Aorta (tissue), 5 donors: ENCODE data around the gene TIGD4. TPM values are rescaled to one million over a fixed set of nuclear protein-coding genes. Genes with fewer than 3 reads are reported as not detected.

ENCODE experiments used
- ATAC-seq: fragments of 200-7000 bp; cut with Tn5 transposase; one replicate; pipeline ENCODE4 v1.9.1; 2022; ENCODE audit warnings: moderate library complexity; ENCODE audit not compliant: low FRiP score
- DNase-seq, 2 donors: peaks; one replicate each; pipeline ENCODE4 v3.0.0-alpha.2; 2020
- H3K27ac ChIP-seq, 2 donors: one replicate each; pipeline ENCODE4 v1.5.1; 2013; ENCODE audit warnings: low read length in 2 of 2, mild to moderate bottlenecking in 2 of 2, moderate library complexity in 2 of 2, control low read depth in 1 of 2, inconsistent platforms in 1 of 2, low read depth in 1 of 2
- H3K27me3 ChIP-seq, 2 donors: one replicate each; pipeline ENCODE4 v1.6.1; 2013; ENCODE audit warnings: control low read depth in 1 of 2, low read length in 1 of 2, mild to moderate bottlenecking in 1 of 2, moderate library complexity in 1 of 2; ENCODE audit not compliant: insufficient read depth in 2 of 2, control insufficient read depth in 1 of 2
- H3K36me3 ChIP-seq, 2 donors: one replicate each; pipeline ENCODE4 v1.6.1; 2013; ENCODE audit warnings: control low read depth in 1 of 2, low read length in 1 of 2, mild to moderate bottlenecking in 1 of 2; ENCODE audit not compliant: insufficient read depth in 2 of 2, control insufficient read depth in 1 of 2
- H3K4me1 ChIP-seq, 2 donors: one replicate each; pipeline ENCODE4 v1.6.1; 2013; ENCODE audit warnings: low read length in 2 of 2, control low read depth in 1 of 2, mild to moderate bottlenecking in 1 of 2, moderate library complexity in 1 of 2; ENCODE audit not compliant: insufficient read depth in 2 of 2, control insufficient read depth in 1 of 2
- H3K4me3 ChIP-seq, 2 donors: one replicate each; pipeline ENCODE4 v1.5.1; 2013; ENCODE audit warnings: low read length in 2 of 2, control low read depth in 1 of 2, mild to moderate bottlenecking in 1 of 2
- H3K9me3 ChIP-seq: one replicate; pipeline ENCODE4 v1.6.1; 2013; ENCODE audit warnings: mild to moderate bottlenecking, low read length; ENCODE audit not compliant: control insufficient read depth
- WGBS, 2 donors: extraction: QIAGEN DNeasy Blood & Tissue Kit; methylation state at CpG; one replicate each; pipeline ENCODE4 v1.1.7; 2013; 5-methylcytosine and 5-hydroxymethylcytosine counted together
- intact Hi-C, 2 donors: fragments of 100-400 bp; cut with DNase I; formaldehyde crosslinking; loops; one replicate each; pipeline versions ENCODE4 v1.14.2 to v1.15.0; 2022
- polyA plus RNA-seq, 2 donors: library from polyadenylated mRNA; stranded (reverse); fragments of 200-250 nt; gene quantifications; one replicate each; pipeline ENCODE4 v1.2.3, GENCODE V29; 2013
- total RNA-seq, 2 donors: library from RNA; stranded (reverse); fragmentation: NEBNext Ultra II Directional; extraction: Animal tissue kit (Norgen Biotek cat#: 25700); gene quantifications; one replicate each; pipeline ENCODE4 v1.2.1, GENCODE V29; 2021
- donor health status: healthy with polysubstance abuse.
- donor health status: Bipolar disorder and iron deficiency.
- donor health status: DM: no; HTN: no; CAD: no.
- donor health status: DM: no; HTN: no; CAD: no.
- donor health status: DM: yes; HTN: yes; CAD: no.

Gene TIGD4
- total and polyA plus RNA-seq, 4 donors, result 0.30 to 0.32 TPM; not detected in 2

GRCh38 chr4:152723236-152723635, 56.3 kb downstream of the TIGD4 start:
- no peak overlapping the region for H3K27ac ChIP-seq
- no peaks in the 10 kb centered on the region for H3K27me3 ChIP-seq
- intact Hi-C loops, result no loop called here
- no peak for DNase-seq
- H3K9me3 ChIP-seq, result no peaks in the 10 kb centered on the region
- no peaks in the 10 kb centered on the region for H3K4me1 ChIP-seq
- 77 to 81% methylated on average over 3 of the region's 3 CpGs for WGBS, 2 donors
- no peaks in the 10 kb centered on the region for H3K36me3 ChIP-seq
- ATAC-seq, result no peak
- no peak overlapping the region for H3K4me3 ChIP-seq

- WGBS, 2 donors, result 52 to 60% methylated on average over 24 of the region's 24 CpGs
- no peak overlapping the region for H3K27ac ChIP-seq
- no peak for ATAC-seq
- no peak for DNase-seq
- H3K4me3 ChIP-seq, result no peak overlapping the region
- no peaks in the 10 kb centered on the region for H3K27me3 ChIP-seq
- intact Hi-C loops, result no loop called here
- H3K4me1 ChIP-seq, result no peaks in the 10 kb centered on the region
- H3K36me3 ChIP-seq, result no peaks in the 10 kb centered on the region
- no peaks in the 10 kb centered on the region for H3K9me3 ChIP-seq
Observed at GRCh38 chr4:152719801-152720556, 59.6 kb downstream of the TIGD4 start.

Other genes starting within 250 kb of the TIGD4 start
- 10 to 100 TPM; 56.3 to 62.7 TPM for gene FBXW7, start 243.6 kb downstream of the TIGD4 start, total RNA-seq
- gene FBXW7, start 243.6 kb downstream of the TIGD4 start, polyA plus RNA-seq, result 1 to 10 TPM; 6.5 to 8.7 TPM
- gene TMEM154, start 99.7 kb downstream of the TIGD4 start, total RNA-seq, result 1 to 10 TPM; 5.1 to 5.4 TPM
- under 1 TPM; under 0.01 to 0.13 TPM for gene TMEM154, start 99.7 kb downstream of the TIGD4 start, polyA plus RNA-seq
- 10 to 100 TPM; 28.9 to 30.4 TPM for gene ARFIP1, start 224 bp upstream of the TIGD4 start, total RNA-seq
- gene ARFIP1, start 224 bp upstream of the TIGD4 start, polyA plus RNA-seq, result 10 to 100 TPM; 16.5 to 27.8 TPM
- gene FHDC1, start 156.6 kb upstream of the TIGD4 start, total RNA-seq, result 1 to 10 TPM in 1 of 2 donors, under 1 TPM in 1; 0.88 to 3.0 TPM
- 1 to 10 TPM in 1 of 2 donors, under 1 TPM in 1; 0.20 to 1.4 TPM for gene FHDC1, start 156.6 kb upstream of the TIGD4 start, polyA plus RNA-seq